ENCODE measurements around the gene SOWAHA. TPM values are rescaled to one million over a fixed set of nuclear protein-coding genes. Genes with fewer than 3 reads are reported as not detected.

Gene SOWAHA
- total and polyA plus RNA-seq, 2 of the 8 experiments (the other 6 are each of a cell fraction or from before 2014, with no cell fraction given) = 0.09 to 0.11 TPM

- TF ChIP-seq CHD7 (IDR thresholded peaks at IDR 0.05; ENCODE audit: insufficient replicate concordance, low read length) (no peak), EZH2 (IDR thresholded peaks at IDR 0.05; ENCODE audit: low read depth, low read length, severe bottlenecking) (no peak), POLR2A (IDR thresholded peaks at IDR 0.05; ENCODE audit: control extremely low read depth in 1 of 2, low read depth in 2 of 2, low read length in 2 of 2) (no peak), SP2 (IDR thresholded peaks at IDR 0.05; ENCODE audit: low read length) (no peak)
Measured at GRCh38 chr5:132812781-132813598, at the start of gene SOWAHA (continued).
